CD4-positive, alpha-beta T cell treated with Interleukin-15 for 4 hours (primary cell): ENCODE data around the gene TMTC1.
"Not testable (repeated sequence)": the region's sequence is repeated elsewhere in the genome, so short reads cannot be mapped to it uniquely, and the experiment has no call there.

Experiments used
- DNase-seq: peaks from one replicate; pipeline ENCODE4 v3.0.0-alpha.2; 2020; ENCODE audit warnings: low spot score

Gene TMTC1

GRCh38 chr12:29566441-29566840, 217.3 kb downstream of the TMTC1 start:
- DNase-seq, result no peak

DNA sequence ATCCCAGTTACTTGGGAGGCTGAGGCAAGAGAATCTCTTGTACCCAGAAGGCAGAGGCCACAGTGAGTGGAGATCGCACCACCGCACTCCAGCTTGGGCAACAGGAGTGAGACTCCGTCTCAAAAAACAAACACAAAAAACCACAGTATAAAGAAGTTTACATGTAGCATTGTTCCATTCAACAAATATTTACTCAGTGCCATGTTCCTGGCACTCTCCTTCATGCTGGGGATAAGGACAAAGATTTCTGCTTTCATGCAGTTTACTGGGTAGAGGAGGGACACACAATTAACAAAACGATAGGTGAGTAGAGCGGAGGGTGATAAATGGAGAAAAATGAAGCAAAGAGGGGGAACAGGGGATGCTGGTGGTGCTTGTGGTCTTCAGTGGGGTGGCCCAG, 218.0 kb downstream of the TMTC1 start:
- no peak for DNase-seq

DNA sequence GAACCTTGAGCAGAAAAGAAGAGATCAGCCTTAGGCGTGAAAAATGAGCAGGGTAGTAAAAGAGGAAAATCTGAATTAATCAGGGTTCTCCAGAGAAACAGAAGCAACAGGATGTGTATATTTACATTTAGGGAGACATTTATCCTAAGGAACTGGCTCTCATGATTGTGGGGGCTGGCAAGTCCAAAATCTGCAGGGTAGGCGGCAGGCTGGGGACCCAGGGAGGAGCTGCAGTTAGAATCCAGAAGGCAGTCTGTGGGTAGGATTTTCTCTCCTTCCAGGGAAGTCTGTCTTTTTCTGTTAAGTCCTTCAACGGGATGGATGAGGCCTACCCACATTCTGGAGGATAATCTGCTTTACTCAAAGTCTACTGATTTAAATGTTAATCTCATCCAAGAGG, 218.8 kb downstream of the TMTC1 start:
- DNase-seq, result no peak

GRCh38 chr12:29563636-29564035, 220.1 kb downstream of the TMTC1 start:
- no peak for DNase-seq

DNA sequence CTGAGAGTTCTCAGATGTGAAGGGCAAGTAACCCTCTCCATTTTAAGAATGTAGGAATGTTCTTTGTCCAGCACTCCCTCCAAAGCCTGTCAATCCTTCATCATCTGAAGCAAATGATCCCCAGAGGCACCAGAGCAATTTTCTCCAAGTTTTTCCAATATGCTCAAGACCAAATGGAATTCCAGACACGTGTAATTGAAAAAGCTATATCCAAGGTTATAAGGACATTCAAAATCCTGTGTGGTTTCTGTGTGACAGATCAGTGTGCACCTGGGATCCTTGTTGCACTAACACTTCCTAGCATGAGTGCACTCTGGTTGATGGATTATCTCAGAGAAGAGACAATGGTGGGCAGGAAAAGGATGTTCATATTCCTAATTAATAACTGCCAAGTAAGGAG, 220.7 kb downstream of the TMTC1 start:
- DNase-seq, result no peak

- no peak for DNase-seq
These were observed 221.5 kb downstream of the TMTC1 start for GRCh38 chr12:29562110-29562804.

DNA sequence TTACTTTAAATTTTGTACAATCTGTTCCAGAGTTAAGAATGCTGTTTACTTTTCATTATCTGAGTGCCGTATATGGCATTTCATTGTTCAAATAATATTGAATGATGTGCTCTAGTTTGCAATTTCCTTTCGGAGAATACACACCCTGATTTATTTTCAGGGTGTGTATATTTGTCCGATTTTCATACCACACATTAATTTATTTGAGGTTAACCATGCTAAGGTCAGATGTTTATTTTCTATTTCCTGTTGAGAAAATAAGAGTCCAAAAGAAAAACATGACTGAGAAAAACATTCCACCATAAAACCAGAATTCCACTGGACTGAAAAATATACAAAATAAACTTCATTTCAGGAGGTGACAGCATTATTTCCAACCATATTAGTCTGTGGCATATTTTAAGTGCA, 222.1 kb downstream of the TMTC1 start:
- DNase-seq, result no peak

DNA sequence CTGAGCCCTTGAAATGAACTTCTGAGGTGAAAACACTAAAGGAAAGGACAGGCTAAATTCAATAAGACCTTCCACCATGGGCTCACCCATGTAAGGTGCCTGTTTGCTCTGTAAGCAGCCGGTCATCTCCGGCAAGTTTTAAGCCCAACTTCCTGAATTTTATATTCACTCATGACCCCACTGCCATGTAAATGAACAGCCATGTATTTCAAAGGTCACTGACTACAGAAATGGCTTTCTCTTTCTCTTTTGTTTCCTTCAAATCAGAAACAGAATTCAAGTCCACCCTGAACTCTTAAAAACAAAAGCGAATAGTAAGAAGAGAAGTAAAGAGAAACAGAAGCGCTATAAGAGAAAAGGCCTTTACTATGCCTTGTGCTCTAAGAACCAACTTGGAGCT, 224.5 kb downstream of the TMTC1 start:
- no peak for DNase-seq

DNA sequence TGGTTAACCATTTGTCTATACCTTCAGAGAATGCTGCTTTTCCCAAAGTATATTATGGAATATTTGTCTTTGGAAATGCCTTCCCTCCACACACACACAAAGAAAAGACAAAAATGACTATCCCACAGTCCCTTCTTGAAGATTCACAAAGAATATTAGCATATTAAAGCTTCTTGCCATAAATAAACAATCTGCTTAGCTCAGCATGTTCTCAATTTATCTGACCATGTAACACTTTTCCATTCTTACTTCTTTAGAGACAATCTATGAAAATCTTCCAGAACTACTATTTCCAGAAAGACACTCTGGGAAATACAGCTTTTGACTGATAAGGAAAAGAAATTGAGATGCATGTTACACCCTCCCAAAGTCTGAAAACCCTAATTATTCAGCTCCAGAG, 227.4 kb downstream of the TMTC1 start:
- no peak for DNase-seq

- not testable (repeated sequence) for DNase-seq
These were observed 228.3 kb downstream of the TMTC1 start for GRCh38 chr12:29555451-29555850.

DNA sequence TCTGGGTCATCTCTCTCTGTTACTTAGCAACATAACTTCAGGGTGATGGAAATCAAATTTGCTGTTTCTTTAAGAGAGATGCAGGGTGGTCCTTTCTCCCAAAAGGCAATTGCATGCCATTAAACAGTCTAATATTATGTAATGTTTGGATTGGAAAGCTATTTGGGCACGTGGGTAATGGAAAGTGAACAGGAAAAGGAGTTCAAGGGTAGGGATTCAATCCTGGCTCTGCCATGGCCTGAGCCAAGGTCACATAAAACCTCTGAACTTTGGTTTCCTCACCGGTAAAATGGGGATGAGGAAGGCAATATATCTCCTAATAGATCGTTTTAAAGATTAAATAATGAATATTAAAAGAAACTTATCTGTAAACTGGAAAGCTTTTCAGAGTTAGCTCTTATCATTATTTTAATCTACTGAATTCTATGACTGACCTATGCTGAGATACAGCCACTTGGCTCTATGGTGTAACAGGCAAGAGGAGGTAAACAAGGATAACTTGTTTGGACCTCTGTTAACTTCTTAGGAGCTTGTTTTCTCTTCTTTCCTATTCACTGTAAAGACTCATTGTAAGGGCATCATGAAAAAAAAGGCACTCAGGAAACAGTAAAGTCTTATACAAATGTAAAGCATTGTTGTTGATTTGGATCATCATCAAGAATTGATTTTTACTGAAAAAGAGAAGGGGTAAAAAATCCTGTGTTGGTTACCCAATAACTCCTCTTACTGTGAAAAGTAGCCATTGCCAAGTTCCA, 230.6 kb downstream of the TMTC1 start:
- DNase-seq, result no peak

DNA sequence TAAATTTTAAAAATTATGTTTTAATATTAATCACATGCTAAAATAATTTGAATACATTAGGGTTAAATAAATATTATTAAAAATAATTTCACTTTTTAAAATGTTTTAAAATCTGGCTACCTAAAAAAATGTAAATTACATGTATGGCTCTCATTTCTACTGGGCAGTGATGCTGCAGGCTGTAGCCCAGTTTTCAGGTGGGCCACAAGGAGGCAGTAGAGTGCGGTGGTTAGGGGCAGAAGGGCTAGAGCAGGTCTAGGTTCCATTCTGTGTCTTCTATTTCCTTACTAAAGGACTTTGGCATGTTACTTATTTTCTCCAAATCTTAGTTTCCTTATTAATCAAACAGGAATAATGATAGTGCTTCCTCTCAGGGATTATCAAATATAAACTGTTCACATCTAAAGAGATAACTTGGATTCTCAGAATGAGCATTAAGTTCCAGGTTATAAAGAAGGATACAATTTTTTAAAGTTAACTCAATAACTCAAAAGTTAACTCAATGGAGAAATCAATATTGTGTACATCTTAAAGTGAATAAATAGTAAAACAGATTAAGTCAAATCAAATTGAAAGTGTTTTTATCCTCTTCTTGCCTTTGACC, 231.3 kb downstream of the TMTC1 start:
- DNase-seq, result peak; percentile 54

DNA sequence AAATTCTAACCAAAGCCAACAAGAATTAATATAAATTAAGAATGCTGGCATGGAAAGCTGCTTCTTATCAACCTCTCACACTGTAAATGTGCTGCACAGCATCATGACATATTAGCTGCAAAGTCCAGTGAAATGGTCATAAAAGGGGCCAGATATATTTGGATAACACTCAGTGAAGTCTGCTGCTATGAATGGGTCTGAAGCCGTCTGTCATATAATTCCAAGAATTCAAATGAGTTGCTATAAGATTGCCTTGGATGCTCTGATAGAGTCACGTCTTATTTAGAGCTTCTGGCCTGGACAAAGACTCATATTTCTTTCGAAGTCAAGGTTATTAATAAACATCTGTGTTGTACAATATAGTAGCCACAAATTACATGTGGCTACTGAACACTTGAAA, 231.9 kb downstream of the TMTC1 start:
- no peak for DNase-seq

GRCh38 chr12:29547864-29548263, 235.9 kb downstream of the TMTC1 start:
- no peak for DNase-seq

- no peak for DNase-seq
These were observed 236.6 kb downstream of the TMTC1 start for GRCh38 chr12:29547151-29547632.

DNA sequence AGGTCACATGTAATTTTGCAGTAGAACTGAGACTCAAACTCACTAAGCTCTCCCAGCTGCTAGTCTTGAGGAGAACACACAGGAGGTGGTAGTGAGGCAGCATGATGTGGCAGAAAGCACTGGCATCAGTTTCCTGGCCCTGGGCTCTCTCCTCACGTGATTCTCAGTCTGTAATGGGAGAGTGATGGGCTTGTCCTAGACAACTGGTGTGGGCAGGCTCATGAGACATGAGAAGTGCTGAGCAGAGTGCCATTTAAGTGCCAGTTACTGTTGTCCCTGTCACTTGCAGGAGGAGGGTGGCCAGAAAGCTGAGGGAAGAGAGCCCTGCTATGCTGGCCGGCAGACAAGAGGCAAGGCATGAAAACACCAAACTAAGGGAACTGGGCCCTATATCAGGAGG, 237.7 kb downstream of the TMTC1 start:
- DNase-seq, result no peak

GRCh38 chr12:29545102-29545467, 238.7 kb downstream of the TMTC1 start:
- no peak for DNase-seq

GRCh38 chr12:29544428-29545101, 239.2 kb downstream of the TMTC1 start:
- DNase-seq, result no peak

DNA sequence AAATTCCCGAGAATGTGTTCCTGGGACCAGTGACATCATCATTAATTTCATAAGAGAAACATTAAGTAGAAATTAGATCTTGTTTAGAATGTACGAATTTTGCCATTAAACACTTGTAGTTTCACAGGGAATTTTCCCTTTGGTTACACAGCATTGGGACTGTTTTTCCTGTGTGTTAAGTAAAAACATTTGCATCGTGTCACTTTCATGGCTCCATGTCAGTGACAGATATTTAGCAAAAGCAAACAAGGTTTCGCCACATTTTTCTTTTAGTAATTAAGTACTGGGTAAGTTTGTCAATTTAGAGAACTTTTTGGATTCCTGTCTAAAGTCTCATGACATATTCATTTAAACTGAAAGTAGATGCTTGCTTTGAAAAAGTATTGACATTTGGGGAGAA, 240.7 kb downstream of the TMTC1 start:
- DNase-seq, result no peak

- DNase-seq, result no peak
These were observed 246.4 kb downstream of the TMTC1 start for GRCh38 chr12:29537298-29537697.

- DNase-seq, result no peak
These were observed 248.8 kb downstream of the TMTC1 start for GRCh38 chr12:29534935-29535334.

DNA sequence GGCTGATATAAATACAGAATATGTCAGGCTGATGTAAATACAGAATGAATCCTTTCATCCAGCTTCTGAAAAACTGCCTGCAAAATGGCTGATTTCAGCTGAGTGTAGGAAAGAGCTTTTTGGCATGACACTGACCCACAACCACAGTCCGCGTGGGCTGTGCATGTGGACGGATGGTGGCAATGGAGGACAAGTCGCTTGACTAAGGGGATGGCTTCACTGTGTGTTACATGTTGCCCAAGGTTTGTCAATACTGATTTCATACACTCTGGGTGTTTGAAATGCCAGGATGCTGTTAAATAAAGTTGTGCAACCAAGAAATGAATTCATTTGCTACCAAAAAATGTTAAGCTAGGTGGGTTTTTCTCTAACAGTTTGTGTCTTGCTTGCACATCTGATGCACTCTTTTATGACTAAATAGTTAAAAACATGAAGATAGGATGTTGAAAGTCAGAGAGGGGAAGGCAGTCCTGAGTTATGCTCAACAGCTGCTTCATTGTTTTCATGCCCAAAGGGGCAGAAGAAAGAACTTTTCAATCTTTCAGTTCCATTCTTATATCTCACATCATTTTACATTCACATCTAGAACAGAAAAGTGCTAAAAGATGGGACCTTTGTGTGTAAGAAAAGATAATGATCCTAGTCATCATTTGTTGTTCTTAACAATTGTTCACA, 249.8 kb downstream of the TMTC1 start:
- no peak for DNase-seq
